Transverse colon (tissue), 4 donors: ENCODE results near the gene ARF1. TPM values are rescaled to one million over a fixed set of nuclear protein-coding genes. Genes with fewer than 3 reads are reported as not detected.

Source experiments
- DNase-seq: peaks from one replicate; pipeline ENCODE4 v3.0.0-alpha.2; 2019
- H3K27ac ChIP-seq, 4 donors: fragments of 200-600 bp; sonication (generic); 2 replicates each; pipeline ENCODE4 v1.5.1; 2016 to 2018; ENCODE audit warnings: inconsistent platforms in 4 of 4
- H3K27me3 ChIP-seq: fragments of 200-600 bp; sonication (generic); 2 replicates; pipeline ENCODE4 v1.5.1; 2017; ENCODE audit warnings: inconsistent platforms
- H3K36me3 ChIP-seq, 4 donors: fragments of 200-600 bp; sonication (generic); 2 replicates each; pipeline ENCODE4 v1.5.1; 2017 to 2019; ENCODE audit warnings: inconsistent platforms in 4 of 4
- H3K4me1 ChIP-seq, 4 donors: fragments of 200-600 bp; sonication (generic); 2 replicates each; pipeline ENCODE4 v1.5.1; 2017 to 2020; ENCODE audit warnings: inconsistent platforms in 4 of 4
- H3K4me3 ChIP-seq, 4 donors: fragments of 200-600 bp; sonication (generic); 1 replicate in 1 of 4; 2 replicates in 3 of 4; pipeline versions ENCODE4 v1.5.1 to v1.6.1; 2017 to 2019; ENCODE audit warnings: inconsistent platforms in 4 of 4
- H3K9me3 ChIP-seq, 2 donors: fragments of 200-600 bp; sonication (generic); 2 replicates each; pipeline ENCODE4 v1.5.1; 2017 to 2019; ENCODE audit warnings: inconsistent platforms in 2 of 2
- EP300 ChIP-seq: sonication (generic); formaldehyde crosslinking; IDR thresholded peaks from one replicate; pipeline ENCODE4 v1.6.1; 2017; ENCODE audit warnings: antibody characterized with exemption, low read depth
- POLR2A ChIP-seq: fragments of 450-650 bp; IDR thresholded peaks from one replicate; pipeline ENCODE4 v1.6.1; 2016; ENCODE audit warnings: antibody characterized with exemption, mild to moderate bottlenecking, moderate library complexity
- POLR2AphosphoS5 ChIP-seq, 3 donors: sonication (generic); formaldehyde crosslinking; IDR thresholded peaks; one replicate each; pipeline ENCODE4 v1.6.1; 2016; ENCODE audit warnings: antibody characterized with exemption in 3 of 3
- WGBS, 2 donors: methylation state at CpG; one replicate each; pipeline ENCODE4 v1.1.5; 2018; ENCODE audit warnings: low coverage in 1 of 2; 5-methylcytosine and 5-hydroxymethylcytosine counted together
- in situ Hi-C, 4 donors: fragments of 200-750 bp; cut with MboI; loops; one replicate each; pipeline versions ENCODE4 v1.15.0 to v1.15.1; 2017; ENCODE audit warnings: low sequenced_read_pairs in 3 of 4, low pct_ligation_motif_present in 1 of 4, low pct_unique_long_range_greater_than_20kb in 1 of 4
- intact Hi-C: fragments of 100-400 bp; cut with DNase I; formaldehyde crosslinking; loops from one replicate; pipeline ENCODE4 v1.15.1; 2023; ENCODE audit warnings: low total_unique reads
- total RNA-seq, 4 donors: library from RNA; depleted of rRNA; stranded (reverse); fragments of >200 nt; gene quantifications; one replicate each; pipeline ENCODE4 v1.1.0, GENCODE V29; 2016
- TF ChIP-seq, protein P1 (sequence below), 5 experiments: fragments of 200-600 bp in 3 of 5; fragments of 450-650 bp in 2 of 5; sonication (generic) in 3 of 5; IDR thresholded peaks; 1 replicate in 2 of 5; 2 replicates in 3 of 5; pipeline ENCODE4 v1.5.1; 2016 to 2017; ENCODE audit warnings: antibody characterized with exemption in 5 of 5, inconsistent platforms in 3 of 5, mild to moderate bottlenecking in 2 of 5, moderate library complexity in 1 of 5

Gene ARF1
- total RNA-seq, 4 donors from 2014 or later: 303 to 452 (median 375) TPM

DNA sequence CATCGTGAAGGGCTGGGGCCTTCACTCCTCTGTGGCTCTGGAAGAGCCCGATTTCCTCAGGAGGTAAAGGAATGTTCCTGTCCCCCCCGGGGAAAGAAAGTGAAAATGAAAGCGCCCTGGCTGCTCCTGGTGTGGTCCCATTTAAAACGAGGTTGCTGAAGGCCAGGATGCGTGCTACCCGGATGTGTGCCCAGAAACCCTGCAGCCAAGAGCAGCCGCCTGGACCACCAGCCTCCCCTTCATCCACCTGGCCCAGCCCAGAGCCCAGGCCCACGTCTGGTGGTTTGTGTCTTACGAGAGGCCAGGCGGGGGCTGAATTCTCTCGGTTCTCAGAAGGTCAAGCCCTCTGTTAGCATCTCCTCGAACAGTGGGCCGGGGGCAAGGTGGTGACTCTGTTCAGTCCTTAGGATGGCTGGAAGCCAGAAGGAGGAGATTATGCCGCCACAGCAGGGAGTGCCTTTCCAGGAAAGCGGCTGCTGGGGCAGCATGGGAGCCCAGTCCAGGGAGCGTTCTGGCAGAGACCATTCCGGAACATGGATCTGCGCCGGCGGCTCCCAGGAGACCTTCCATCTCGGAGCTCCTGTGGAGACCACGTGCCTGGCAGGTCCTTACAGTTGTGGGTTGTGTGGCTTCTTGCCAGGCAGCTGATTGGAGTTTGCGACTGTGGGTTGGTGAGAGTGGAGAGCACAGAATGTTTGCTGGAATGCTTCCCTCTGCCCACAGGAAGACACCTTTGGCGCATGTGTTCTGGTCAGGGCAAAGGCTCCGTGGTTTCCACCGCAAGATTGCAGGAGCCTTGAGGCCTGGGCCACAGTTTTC lies 58.9 kb downstream of the ARF1 start:
- intact Hi-C loops (loop anchor here (2.0 kb wide), 1 partner anchor 59 kb away; the partner anchor contains the start of gene ARF1), in situ Hi-C loops (no loop called here)
- peak overlapping the region; percentile 68 to 98 (median 86) for H3K4me3 ChIP-seq
- H3K27ac ChIP-seq: peak overlapping the region; percentile 97 to 100 (median 98)
- H3K9me3 ChIP-seq: no peaks in the 10 kb centered on the region
- WGBS, 2 donors: 19% methylated on average over 27 of the region's 27 CpGs; no CpG with 5 or more reads in 1 of the 2 donors
- peak; percentile 58 for DNase-seq
- H3K4me1 ChIP-seq: peaks cover 18 to 38% (median 25%) of the 10 kb centered on the region in 4 donors
- H3K36me3 ChIP-seq: no peaks in the 10 kb centered on the region
- no peak for TF ChIP-seq POLR2AphosphoS5 (IDR thresholded peaks at IDR 0.05)
- TF ChIP-seq, protein P1, sequence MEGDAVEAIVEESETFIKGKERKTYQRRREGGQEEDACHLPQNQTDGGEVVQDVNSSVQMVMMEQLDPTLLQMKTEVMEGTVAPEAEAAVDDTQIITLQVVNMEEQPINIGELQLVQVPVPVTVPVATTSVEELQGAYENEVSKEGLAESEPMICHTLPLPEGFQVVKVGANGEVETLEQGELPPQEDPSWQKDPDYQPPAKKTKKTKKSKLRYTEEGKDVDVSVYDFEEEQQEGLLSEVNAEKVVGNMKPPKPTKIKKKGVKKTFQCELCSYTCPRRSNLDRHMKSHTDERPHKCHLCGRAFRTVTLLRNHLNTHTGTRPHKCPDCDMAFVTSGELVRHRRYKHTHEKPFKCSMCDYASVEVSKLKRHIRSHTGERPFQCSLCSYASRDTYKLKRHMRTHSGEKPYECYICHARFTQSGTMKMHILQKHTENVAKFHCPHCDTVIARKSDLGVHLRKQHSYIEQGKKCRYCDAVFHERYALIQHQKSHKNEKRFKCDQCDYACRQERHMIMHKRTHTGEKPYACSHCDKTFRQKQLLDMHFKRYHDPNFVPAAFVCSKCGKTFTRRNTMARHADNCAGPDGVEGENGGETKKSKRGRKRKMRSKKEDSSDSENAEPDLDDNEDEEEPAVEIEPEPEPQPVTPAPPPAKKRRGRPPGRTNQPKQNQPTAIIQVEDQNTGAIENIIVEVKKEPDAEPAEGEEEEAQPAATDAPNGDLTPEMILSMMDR (IDR thresholded peaks at IDR 0.05): no peak
- no peak for TF ChIP-seq EP300
- no peaks in the 10 kb centered on the region for H3K27me3 ChIP-seq

DNA sequence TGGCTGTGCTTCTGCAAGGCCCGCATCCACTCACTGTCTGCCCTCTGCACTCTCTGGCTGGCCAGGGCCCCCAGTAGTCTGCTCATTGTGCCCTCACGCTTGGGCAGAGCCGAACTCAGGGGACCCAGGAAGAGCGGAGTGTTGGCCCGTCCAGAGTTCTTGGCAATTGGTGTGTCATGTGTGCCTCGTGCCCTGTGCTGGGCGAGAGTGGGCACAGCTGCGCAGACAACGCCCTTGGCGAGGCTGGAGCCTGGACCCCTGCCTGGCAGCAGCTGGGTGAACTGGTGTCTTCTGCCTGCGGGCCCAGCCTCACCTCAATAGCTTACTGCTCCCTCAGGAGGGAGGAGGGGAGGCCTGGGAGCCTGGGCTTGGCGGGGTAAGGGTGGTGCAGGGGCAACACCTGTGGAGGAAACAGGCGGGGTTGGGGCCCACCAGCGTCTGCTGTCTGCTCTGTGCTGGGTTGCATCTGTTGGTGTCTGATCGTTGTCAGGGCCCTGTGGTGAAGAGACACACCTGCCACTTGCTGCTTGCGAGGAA lies 59.7 kb downstream of the ARF1 start:
- in situ Hi-C loops (no loop called here), intact Hi-C loops (no loop called here)
- Histone ChIP-seq H3K27me3 (no peaks in the 10 kb centered on the region), H3K36me3 (no peaks in the 10 kb centered on the region), H3K4me1 (peaks cover 18 to 38% (median 25%) of the 10 kb centered on the region in 4 donors), H3K4me3 (peak overlapping the region in 1 of 4 donors; percentile 98), H3K27ac (peak overlapping the region; percentile 97 to 100 (median 98)), H3K9me3 (no peaks in the 10 kb centered on the region)
- WGBS, 2 donors: 64% methylated on average over 15 of the region's 16 CpGs; no CpG with 5 or more reads in 1 of the 2 donors
- TF ChIP-seq, protein P1 (IDR thresholded peaks at IDR 0.05): no peak
- no peak for TF ChIP-seq POLR2AphosphoS5 (IDR thresholded peaks at IDR 0.05)
- no peak for TF ChIP-seq POLR2A
- TF ChIP-seq EP300: no peak
- DNase-seq: no peak

- H3K4me1 ChIP-seq: peaks cover 18 to 38% (median 25%) of the 10 kb centered on the region in 4 donors
- H3K36me3 ChIP-seq: no peaks in the 10 kb centered on the region
- no peak overlapping the region for H3K4me3 ChIP-seq
- WGBS, 2 donors: 77 to 93% methylated on average over 3 to 10 of the region's 11 CpGs
- in situ Hi-C loops: no loop called here
- intact Hi-C loops: no loop called here
- no peaks in the 10 kb centered on the region for H3K27me3 ChIP-seq
- peak overlapping the region in 1 of 4 donors; percentile 99 for H3K27ac ChIP-seq
- no peak for DNase-seq
- H3K9me3 ChIP-seq: no peaks in the 10 kb centered on the region
- TF ChIP-seq POLR2A: no peak
- no peak for TF ChIP-seq EP300
- TF ChIP-seq, protein P1 (IDR thresholded peaks at IDR 0.05): no peak
- no peak for TF ChIP-seq POLR2AphosphoS5 (IDR thresholded peaks at IDR 0.05)
Measured at GRCh38 chr1:228142701-228143136, 60.2 kb downstream of the ARF1 start.

GRCh38 chr1:228143480-228144192 lies 61.1 kb downstream of the ARF1 start:
- intact Hi-C loops: no loop called here
- H3K27ac ChIP-seq: no peak overlapping the region

More at GRCh38 chr1:228143480-228144192, 61.1 kb downstream of the ARF1 start:
- 86 to 93% methylated on average over 10 to 12 of the region's 12 CpGs for WGBS, 2 donors
- H3K36me3 ChIP-seq: no peaks in the 10 kb centered on the region
- DNase-seq: no peak
- TF ChIP-seq, protein P1 (IDR thresholded peaks at IDR 0.05): no peak
- TF ChIP-seq EP300 (no peak), POLR2A (no peak), POLR2AphosphoS5 (IDR thresholded peaks at IDR 0.05) (no peak)
- H3K4me1 ChIP-seq: peaks cover 18 to 42% (median 25%) of the 10 kb centered on the region in 4 donors
- in situ Hi-C loops: no loop called here
- H3K4me3 ChIP-seq: no peak overlapping the region
- H3K27me3 ChIP-seq: no peaks in the 10 kb centered on the region
- H3K9me3 ChIP-seq: no peaks in the 10 kb centered on the region
